Measurements from ENCODE around the gene ACOD1.

Gene ACOD1

DNA sequence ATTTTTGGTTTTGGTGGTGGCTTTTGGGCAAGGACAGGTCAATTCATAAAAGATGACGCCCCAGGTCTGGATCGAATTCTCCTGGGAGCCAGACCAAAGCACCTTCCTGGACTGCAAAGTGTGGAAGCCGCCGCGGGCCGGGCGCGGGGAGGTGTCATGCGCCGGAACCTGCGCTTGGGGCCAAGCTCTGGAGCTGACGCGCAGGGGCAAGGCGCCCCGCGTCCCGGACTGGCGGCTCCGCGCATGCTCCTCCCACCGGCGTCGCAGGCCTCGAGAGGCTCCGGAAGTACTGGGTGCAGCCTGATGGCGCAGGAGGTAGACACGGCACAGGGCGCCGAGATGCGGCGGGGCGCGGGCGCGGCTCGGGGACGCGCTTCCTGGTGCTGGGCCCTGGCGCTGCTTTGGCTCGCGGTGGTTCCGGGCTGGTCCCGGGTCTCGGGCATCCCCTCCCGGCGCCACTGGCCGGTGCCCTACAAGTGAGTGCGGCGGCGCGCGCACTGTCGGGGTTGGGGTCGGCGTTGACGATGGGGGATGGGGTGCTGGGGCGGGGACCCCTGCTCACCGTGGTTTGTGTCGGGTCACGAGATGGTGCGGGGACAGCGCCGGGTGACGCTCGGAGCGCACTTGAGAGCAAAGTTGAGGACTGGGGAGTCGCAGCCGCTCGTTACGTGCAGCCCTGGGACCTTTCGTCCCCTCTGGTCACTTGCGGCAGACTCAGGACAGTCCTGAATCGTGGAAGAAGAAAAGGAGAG lies 43.7 kb downstream of the ACOD1 start, which contains the start of gene CLN5:
TSS of gene CLN5 (plus strand) at position 286 of the 752 bp plus-strand sequence. CDS start at position 304, 18 bp downstream.
- DNase-seq (ENCODE audit: low read depth), result peak; percentile 88

DNA sequence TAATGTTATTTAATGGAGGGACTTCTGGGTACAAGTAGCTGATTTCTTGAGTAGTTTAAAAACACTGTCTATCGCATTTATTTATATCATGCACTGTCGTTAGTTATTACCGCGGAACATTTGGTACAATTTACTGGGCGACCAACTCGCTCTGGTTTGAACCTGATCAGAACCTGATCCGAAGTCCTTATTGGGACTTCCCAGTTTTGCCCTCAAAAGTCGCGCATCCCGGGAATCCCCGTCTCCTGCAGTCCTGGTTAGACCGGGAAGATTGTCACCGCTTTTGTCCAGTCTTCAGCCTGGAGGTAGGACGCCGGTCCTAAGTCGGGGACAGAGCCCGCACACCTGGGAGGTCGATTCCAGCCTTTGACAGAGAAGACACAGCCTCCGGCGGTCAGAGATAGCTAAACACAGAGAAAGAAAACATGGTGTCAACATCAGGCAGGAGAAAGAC lies 44.3 kb downstream of the ACOD1 start:
- DNase-seq (ENCODE audit: low read depth), result no peak

DNA sequence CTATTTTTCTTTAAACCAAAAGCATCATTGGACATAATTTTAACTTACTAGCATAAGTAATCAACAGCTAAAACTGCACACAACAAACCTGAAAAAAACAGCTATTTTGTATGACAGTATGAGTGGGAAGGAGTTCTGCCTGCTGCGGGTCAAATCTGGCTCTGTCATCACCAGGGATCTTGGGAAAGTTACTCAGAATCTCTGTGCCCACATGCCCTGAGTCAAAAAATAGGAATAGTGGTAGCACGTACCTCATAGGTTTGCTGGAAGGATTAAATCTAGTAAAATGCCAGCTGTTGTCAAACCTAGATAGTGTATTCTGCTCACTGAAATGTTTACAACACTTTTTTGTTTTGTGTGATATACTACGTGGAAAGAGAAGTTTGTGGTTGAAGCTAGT lies 44.7 kb downstream of the ACOD1 start:
- DNase-seq (ENCODE audit: low read depth), result no peak

DNA sequence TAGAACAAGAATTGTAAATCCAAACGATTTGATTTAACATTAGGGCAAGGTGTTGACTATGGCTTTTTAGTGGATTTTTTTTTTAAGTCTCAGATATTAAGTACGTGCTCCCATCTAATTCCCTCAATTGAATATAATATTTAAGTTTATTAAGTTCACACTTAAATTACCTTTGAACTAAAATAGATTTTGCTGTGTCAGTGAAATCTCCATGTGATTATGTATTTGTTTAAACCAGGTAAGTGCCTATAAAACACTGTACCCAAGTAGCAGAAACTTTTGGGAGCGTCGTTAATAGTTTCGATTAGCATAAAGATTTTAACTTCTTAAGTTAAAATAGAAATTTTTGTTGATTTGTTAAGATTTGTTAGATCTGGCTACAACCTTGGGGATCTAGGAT lies 45.2 kb downstream of the ACOD1 start:
- DNase-seq (ENCODE audit: low read depth), result no peak

DNA sequence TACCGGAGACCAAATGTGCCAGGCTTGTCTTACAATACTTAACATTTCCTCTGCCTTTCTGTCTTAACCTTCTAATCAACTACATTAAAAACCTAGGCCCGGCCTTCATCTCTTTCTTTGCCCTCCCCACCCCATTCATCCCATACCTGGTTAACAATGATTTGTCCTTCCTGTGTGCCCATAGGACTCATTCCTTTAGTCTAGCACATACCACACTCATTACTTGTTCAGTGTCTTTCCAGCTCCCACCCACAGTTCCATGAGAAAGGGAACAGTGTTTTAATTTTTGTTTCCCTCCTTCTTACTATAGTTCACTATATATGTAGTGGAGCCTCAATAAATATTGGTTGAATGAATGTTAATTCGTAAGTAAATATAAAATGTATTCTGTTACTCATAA lies 46.0 kb downstream of the ACOD1 start:
- no peak for DNase-seq (ENCODE audit: low read depth)

DNA sequence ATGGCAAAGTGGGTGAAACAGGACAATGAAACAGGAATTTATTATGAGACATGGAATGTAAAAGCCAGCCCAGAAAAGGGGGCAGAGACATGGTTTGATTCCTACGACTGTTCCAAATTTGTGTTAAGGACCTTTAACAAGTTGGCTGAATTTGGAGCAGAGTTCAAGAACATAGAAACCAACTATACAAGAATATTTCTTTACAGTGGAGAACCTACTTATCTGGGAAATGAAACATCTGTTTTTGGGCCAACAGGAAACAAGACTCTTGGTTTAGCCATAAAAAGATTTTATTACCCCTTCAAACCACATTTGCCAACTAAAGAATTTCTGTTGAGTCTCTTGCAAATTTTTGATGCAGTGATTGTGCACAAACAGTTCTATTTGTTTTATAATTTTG lies 52.2 kb downstream of the ACOD1 start:
- no peak for DNase-seq (ENCODE audit: low read depth)

DNA sequence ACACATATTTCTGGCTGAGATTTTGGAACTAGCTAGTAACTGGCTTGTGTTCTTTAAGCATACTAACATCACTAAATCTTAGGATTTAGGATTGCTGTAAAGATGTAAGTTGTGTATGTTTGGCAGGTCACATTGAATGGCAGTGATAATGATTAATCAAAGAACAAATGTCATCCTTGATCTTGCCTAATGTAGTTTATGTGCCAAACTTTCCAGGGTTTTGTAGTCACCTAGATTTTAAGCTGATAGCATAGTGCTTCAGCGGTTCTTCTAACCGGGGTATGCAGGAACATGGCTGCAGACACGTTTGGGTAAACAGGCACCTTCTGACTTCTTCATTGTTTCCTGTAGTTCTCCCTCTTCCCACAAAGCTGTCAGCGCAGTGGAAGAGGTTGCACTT lies 53.2 kb downstream of the ACOD1 start:
- no peak for DNase-seq (ENCODE audit: low read depth)

DNA sequence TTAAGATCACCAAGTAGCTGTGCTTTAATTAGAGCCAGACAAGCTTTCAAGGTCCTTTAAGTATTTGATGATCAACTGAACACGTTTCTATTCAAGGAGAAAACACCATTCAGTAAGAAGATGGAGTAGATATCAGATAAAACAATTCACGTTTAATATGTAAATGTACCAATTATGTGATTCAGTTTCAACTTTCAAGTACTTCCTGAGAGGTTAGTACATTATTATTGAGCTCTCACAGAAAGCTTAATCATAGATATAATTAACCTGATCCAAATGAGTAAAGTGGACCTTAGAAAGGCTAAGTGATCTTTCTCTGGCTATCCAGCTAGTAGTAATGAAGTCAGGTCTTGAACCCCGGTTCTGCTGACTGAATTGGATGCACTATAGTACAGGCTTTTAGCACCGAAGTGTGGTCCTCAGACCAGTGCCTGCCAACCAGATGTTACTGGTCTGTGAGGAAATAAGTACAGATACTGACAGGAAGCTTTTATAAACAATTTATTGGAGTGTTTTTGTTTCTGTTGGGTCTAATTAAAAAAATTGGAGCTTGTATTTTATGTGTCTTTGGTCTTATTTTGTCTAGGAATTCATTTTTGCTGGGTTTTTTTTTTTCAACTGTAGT lies 53.8 kb downstream of the ACOD1 start:
- DNase-seq (ENCODE audit: low read depth), result no peak

DNA sequence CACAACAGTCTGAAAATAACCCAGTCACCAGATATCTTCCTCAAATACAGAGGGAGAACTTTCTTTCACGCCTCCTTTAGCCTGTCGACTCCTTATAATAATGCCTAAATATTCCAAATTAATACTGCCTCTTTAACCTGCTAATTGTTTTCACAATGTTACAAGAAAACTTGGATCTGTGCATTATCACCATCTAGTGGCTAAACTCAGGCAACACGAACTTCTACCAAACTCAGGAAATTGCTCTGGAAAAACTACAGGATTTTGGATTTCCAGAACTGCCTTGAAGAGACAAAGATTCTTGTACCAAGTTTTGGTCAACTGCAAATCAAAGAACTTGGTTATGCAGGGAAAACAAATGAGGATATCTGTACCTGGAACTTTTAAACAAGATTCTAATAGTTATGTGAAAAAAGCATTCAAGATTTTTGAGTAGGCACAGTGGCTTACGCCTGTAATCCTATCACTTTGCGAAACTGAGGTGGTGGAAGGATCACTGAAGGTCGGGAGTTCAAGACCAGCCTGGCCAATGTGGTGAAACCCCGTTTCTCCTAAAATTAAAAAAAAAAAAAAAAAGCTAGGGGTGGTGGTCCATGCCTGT lies 54.4 kb downstream of the ACOD1 start:
- peak; percentile 23 for DNase-seq (ENCODE audit: low read depth)

Data from fibroblast of the conjunctiva (primary cell).